Calu3 (cell line): ENCODE measurements around the gene CEND1. TPM values are rescaled to one million over a fixed set of nuclear protein-coding genes. Genes with fewer than 3 reads are reported as not detected.

ENCODE experiments used
- BruUV-seq: library from RNA; stranded (reverse); fragments of 400-500 nt; replicated peaks from 2 replicates; lab custom pipeline; 2021; lab: Mats Ljungman, UMichigan
- CTCF ChIA-PET: fragments of 300-600 bp; sonication (Branson Sonifier 250); formaldehyde crosslinking; loops from one replicate; lab custom pipeline; 2022; ENCODE audit warnings: antibody characterized with exemption; lab: Charles Lee
- DNase-seq: peaks from one replicate; pipeline ENCODE4 v3.0.0; 2022
- H3K27ac Mint-ChIP-seq: one replicate; pipeline ENCODE4 v1.8.0; 2022; ENCODE audit warnings: mixed read lengths; ENCODE audit not compliant: unreplicated experiment
- H3K27me3 Mint-ChIP-seq: one replicate; pipeline ENCODE4 v1.8.0; 2022; ENCODE audit warnings: mixed read lengths; ENCODE audit not compliant: unreplicated experiment
- H3K36me3 Mint-ChIP-seq: one replicate; pipeline ENCODE4 v1.8.0; 2022; ENCODE audit warnings: mild to moderate bottlenecking, moderate library complexity, mixed read lengths; ENCODE audit not compliant: insufficient read depth, unreplicated experiment
- H3K4me1 Mint-ChIP-seq: one replicate; pipeline ENCODE4 v1.8.0; 2022; ENCODE audit warnings: mild to moderate bottlenecking, low read depth, mixed read lengths; ENCODE audit not compliant: unreplicated experiment
- H3K4me3 Mint-ChIP-seq: one replicate; pipeline ENCODE4 v1.8.0; 2022; ENCODE audit warnings: mild to moderate bottlenecking, low read depth, moderate library complexity, mixed read lengths; ENCODE audit not compliant: unreplicated experiment
- H3K9me3 Mint-ChIP-seq: one replicate; pipeline ENCODE4 v1.8.0; 2022; ENCODE audit warnings: low read depth, mixed read lengths; ENCODE audit not compliant: unreplicated experiment
- intact Hi-C: fragments of 100-400 bp; cut with micrococcal nuclease; formaldehyde crosslinking; loops from one replicate; pipeline ENCODE4 v1.10.0; 2022; ENCODE audit not compliant: unreplicated experiment
- total RNA-seq: library from RNA; stranded (reverse); gene quantifications from 2 replicates; pipeline ENCODE4 v1.2.3, GENCODE V29; 2022
- TF ChIP-seq, protein P1 (sequence below): fragments of 200-600 bp; IDR thresholded peaks from one replicate; pipeline ENCODE4 v1.8.0; 2022; ENCODE audit warnings: antibody characterized with exemption; ENCODE audit not compliant: unreplicated experiment

CEND1 gene
- total RNA-seq, 1 experiment from 2014 or later: not detected

DNA sequence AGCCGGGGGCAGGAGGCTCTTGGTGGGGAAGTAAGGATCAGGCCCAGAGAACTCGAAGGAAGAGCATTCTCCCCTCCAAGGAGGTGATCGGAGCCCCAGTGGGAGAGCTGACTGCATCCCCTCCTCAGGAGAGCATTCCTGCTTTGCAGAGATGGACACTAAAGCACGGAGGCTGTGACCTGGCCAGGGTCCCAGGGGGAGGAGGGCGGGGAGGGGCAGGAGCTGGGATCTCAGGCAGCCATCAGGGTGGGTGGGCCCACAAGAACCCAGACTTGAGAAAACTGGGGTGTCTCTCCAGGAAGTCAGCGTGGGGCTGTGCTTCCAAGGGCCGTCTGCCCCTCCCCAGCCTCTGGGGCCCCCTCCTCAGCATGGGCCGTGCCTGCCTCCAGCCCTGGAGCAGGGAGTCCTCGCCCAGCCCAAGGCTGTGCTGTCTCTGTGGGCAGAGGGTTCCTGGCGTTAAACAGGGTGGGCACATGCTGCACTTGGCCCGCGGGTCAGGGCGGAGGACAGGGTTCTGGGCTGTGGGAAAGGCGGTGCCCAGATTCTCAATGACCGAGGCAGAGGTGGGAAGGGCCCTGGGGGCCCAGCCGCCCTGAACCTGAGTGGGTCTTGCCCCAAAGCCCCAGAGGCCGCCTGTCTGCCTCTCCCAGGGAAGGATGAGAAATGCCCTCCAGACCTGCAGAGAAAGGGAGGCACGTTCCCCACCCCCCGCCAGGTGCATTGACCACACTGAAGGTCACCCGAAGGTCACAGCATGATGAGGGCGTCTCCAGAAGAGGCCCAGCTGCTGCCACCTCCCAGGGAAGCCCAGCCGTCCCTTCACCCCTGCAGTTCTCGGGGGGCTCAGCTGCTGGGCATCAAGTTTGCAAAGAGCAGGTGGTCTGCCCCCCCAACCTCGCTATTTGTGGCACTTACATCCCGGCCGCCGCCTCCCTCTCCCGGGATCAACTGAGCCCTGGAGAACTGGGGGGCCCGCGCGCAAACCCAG is 643 bp downstream of the CEND1 start:
- no peak for DNase-seq
- Mint-ChIP-seq H3K4me3 (no peak overlapping the region), H3K36me3 (peaks cover 52% of the 10 kb centered on the region), H3K27me3 (no peaks in the 10 kb centered on the region), H3K9me3 (no peaks in the 10 kb centered on the region), H3K27ac (no peak overlapping the region), H3K4me1 (no peaks in the 10 kb centered on the region)
- TF ChIP-seq, protein P1, sequence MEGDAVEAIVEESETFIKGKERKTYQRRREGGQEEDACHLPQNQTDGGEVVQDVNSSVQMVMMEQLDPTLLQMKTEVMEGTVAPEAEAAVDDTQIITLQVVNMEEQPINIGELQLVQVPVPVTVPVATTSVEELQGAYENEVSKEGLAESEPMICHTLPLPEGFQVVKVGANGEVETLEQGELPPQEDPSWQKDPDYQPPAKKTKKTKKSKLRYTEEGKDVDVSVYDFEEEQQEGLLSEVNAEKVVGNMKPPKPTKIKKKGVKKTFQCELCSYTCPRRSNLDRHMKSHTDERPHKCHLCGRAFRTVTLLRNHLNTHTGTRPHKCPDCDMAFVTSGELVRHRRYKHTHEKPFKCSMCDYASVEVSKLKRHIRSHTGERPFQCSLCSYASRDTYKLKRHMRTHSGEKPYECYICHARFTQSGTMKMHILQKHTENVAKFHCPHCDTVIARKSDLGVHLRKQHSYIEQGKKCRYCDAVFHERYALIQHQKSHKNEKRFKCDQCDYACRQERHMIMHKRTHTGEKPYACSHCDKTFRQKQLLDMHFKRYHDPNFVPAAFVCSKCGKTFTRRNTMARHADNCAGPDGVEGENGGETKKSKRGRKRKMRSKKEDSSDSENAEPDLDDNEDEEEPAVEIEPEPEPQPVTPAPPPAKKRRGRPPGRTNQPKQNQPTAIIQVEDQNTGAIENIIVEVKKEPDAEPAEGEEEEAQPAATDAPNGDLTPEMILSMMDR: no peak
- CTCF ChIA-PET: interaction anchor here (1.4 kb wide), 1 partner anchor 12 kb away, joined by 3 read pairs; no protein-coding TSS in a partner anchor
- BruUV-seq: no TSS peak
- intact Hi-C loops: no loop called here

- Mint-ChIP-seq H3K36me3 (peaks cover 54% of the 10 kb centered on the region), H3K27ac (no peak overlapping the region), H3K4me3 (no peak overlapping the region), H3K4me1 (no peaks in the 10 kb centered on the region), H3K27me3 (no peaks in the 10 kb centered on the region), H3K9me3 (no peaks in the 10 kb centered on the region)
- BruUV-seq: no TSS peak
- DNase-seq: no peak
- CTCF ChIA-PET: no interaction called here
- intact Hi-C loops: no loop called here
- TF ChIP-seq, protein P1: no peak
Observed at GRCh38 chr11:788009-788640, 1.8 kb downstream of the CEND1 start.

DNA sequence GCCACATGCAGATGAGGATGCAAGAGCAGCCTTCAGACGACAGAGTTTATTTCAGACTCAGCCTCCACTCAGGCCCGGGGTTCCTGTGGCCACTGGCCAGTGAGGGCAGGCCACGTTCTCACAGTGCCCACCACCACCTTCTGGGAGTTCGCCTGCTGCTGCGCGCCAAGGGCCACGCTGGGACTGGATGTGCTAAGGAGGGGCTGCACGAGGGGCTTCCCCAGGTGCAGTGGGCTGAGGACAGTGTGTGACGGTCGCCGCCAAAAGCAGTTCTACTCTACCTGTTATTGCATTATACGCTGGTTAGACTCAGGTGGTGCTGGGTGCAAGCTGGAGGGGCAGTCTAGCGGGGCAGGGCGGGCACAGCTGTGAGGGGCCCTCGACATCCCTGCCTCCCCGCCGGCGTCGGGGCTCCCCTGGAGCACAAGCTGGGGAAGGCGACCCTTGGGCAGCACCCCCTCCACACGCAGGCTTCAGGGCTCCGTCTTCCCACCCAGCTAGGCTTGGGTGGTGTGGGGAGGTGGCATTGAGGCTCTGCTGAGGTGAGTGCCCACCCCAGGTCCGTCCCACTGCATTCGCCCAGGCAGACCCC is 2.7 kb downstream of the CEND1 start:
- no peak overlapping the region for H3K27ac Mint-ChIP-seq
- no peak for DNase-seq
- BruUV-seq: no TSS peak
- H3K4me3 Mint-ChIP-seq: no peak overlapping the region
- H3K36me3 Mint-ChIP-seq: peaks cover 49% of the 10 kb centered on the region
- CTCF ChIA-PET: no interaction called here
- intact Hi-C loops: no loop called here
- H3K27me3 Mint-ChIP-seq: no peaks in the 10 kb centered on the region
- no peaks in the 10 kb centered on the region for H3K9me3 Mint-ChIP-seq
- TF ChIP-seq, protein P1: no peak
- no peaks in the 10 kb centered on the region for H3K4me1 Mint-ChIP-seq

DNA sequence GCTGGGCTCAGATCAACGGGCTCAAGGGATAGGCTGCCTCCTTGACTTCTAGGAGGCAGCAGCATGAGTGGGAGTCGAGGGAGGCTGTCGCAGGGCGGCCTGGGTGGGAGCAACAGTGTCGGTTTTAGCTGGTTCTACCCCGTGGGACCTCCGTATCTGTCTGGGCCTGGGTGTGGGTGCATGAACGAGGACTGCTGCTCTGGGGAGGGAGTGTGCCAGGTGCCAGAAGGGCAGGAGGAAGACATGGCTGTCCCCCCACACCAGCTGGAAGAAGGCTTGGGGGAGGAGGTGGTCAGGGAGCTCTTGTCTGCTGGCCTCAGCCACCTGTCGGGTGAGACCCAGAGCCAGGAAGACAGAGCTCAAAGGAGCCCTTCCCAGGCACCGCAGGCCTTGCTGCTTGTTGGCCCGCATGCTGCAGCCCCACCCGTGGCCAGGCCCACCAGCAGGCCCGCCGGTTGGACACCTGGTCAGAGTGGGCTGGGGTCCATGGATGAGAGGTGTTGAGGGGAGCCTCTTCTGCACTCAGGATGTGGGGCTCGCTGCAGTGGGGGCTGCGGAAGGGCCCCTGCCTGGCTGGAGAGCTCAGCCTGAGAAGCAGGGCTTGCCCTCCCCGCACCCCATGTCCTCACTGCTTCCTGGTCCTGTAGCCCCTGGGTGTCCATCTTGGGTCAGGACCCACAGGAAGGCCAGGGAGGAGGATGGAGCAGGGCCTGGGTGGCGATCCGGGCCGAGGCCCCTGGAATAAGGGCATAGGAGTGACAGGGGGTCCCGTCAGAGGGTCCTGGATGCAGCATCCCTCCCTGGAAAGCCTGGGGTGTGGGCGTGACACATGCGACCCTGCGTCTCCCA is 3.4 kb downstream of the CEND1 start:
- H3K9me3 Mint-ChIP-seq: no peaks in the 10 kb centered on the region
- peaks cover 49% of the 10 kb centered on the region for H3K36me3 Mint-ChIP-seq
- CTCF ChIA-PET: interaction anchor here (0.6 kb wide), 1 partner anchor 9 kb away, joined by 4 read pairs; no protein-coding TSS in a partner anchor
- DNase-seq: no peak
- H3K4me1 Mint-ChIP-seq: no peaks in the 10 kb centered on the region
- no peak overlapping the region for H3K4me3 Mint-ChIP-seq
- no peaks in the 10 kb centered on the region for H3K27me3 Mint-ChIP-seq
- TF ChIP-seq, protein P1: no peak
- no TSS peak for BruUV-seq
- H3K27ac Mint-ChIP-seq: no peak overlapping the region
- intact Hi-C loops: no loop called here
